C4-2B (cell line): ENCODE measurements around the gene COL7A1.
A peak's percentile ranks its signal among the peaks of the same experiment; 100 is the strongest.

ENCODE experiments used
- H3K27ac ChIP-seq: fragments of 450-650 bp; 2 replicates; pipeline ENCODE4 v1.5.1; 2017
- ZFX ChIP-seq: fragments of 450-650 bp; IDR thresholded peaks from 2 replicates; pipeline ENCODE4 v1.6.1; 2017
- TF ChIP-seq, protein P1 (sequence below): fragments of 450-650 bp; conservative IDR thresholded peaks from 2 replicates; pipeline ENCODE4 v1.5.1; 2017; ENCODE audit warnings: mild to moderate bottlenecking

The COL7A1 gene

DNA sequence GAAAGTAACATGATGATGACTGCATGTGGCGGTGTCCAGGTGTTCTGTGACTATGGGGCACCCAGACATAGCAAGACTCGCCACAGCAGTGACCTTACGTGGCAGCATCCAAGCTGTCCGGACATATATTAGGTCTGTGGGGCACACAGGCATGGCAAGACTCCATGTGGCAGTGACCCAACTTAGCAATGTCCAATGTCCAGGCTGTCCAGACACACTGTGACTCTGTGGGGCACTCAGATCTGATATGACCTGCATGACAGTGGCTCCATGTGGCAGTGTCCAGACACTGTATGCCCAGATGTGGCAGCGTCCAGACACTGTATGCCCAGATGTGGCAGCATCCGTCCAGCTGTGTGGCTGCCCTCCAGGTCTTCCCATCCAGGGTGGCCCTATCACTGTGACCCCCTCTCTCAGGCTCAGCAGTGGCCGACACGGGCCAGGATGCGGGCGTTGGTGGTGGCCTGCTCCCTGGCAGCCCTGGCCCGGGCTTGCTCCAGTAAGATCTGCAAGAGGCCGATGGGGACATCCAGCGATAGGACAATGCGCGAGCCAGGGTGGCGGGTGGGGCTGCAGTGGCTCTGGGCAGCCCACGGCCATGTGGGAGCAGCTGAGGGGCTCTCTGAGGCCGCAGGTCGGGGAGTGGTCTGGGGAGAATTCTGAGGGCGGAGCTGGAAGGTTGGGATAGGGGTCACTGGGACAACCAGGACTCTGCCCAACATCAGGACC, 32.6 kb downstream of the COL7A1 start:
- no peak for TF ChIP-seq ZFX
- TF ChIP-seq, protein P1, sequence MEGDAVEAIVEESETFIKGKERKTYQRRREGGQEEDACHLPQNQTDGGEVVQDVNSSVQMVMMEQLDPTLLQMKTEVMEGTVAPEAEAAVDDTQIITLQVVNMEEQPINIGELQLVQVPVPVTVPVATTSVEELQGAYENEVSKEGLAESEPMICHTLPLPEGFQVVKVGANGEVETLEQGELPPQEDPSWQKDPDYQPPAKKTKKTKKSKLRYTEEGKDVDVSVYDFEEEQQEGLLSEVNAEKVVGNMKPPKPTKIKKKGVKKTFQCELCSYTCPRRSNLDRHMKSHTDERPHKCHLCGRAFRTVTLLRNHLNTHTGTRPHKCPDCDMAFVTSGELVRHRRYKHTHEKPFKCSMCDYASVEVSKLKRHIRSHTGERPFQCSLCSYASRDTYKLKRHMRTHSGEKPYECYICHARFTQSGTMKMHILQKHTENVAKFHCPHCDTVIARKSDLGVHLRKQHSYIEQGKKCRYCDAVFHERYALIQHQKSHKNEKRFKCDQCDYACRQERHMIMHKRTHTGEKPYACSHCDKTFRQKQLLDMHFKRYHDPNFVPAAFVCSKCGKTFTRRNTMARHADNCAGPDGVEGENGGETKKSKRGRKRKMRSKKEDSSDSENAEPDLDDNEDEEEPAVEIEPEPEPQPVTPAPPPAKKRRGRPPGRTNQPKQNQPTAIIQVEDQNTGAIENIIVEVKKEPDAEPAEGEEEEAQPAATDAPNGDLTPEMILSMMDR = no peak
- no peak overlapping the region for H3K27ac ChIP-seq

- TF ChIP-seq ZFX = no peak
- TF ChIP-seq, protein P1 = no peak
- H3K27ac ChIP-seq = no peak overlapping the region
Measured at GRCh38 chr3:48561045-48561736, 33.9 kb downstream of the COL7A1 start.

DNA sequence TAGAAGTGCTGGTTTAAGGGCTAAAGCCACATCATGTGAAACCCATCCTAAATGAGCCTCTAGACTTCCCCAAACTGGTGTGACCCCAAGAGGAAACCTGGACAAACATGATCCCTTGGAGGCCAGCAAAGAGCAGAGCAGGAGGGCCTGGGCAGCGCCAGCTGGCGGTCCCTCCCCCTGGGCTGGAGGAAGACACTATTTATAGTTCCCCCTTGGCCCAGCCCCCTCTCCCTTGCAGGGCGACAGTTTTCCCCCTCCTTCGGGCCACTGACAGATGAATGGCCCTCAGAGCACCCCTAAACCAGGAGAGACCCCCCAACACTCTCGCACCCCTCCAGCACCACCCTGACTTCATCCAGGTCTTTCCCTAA, 34.5 kb downstream of the COL7A1 start:
- no peak overlapping the region for H3K27ac ChIP-seq
- TF ChIP-seq, protein P1 = no peak
- TF ChIP-seq ZFX = no peak

DNA sequence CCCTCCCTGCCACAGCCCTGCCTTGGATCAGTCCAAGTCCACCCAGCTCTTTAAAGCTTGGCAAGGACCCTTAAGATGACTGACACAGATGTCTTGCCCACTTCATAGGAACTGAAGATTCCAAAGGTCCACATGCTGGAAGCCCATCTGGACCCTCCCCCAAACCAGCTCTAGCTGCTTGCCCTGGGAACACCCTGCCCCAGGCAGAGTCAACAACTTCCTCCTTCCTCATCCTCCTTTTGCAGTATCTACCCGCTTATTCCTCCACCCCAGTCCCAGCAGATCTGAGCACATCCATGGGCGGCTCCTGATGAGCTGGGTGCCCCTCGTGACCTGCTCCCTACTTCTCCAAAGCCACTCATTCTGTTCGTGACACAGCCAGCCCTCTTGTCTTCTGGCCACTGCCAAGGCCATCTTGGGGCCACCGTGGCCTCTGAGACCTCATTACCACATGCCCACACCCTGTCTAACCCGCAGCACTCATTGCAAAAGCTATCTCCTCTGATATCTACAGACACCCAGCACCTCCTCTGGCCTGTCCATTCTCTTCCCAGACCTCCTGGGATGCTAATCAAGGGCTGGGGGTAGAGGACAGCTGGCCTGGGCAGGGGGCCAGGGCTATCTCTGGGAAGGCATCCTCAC, 36.5 kb downstream of the COL7A1 start:
- peak overlapping the region; percentile 63 for H3K27ac ChIP-seq

GRCh38 chr3:48556796-48557626, 38.1 kb downstream of the COL7A1 start, which contains the start of gene PFKFB4:
Gene PFKFB4, minus strand, starts transcription at chr3:48556803. Its CDS starts 26 bp downstream, at chr3:48556777.
- TF ChIP-seq, protein P1 = no peak
- no peak for TF ChIP-seq ZFX
- peak within 1 kb of the TSS; percentile 71 for H3K27ac ChIP-seq

More for the DNA sequence above, 36.5 kb downstream of the COL7A1 start:
- TF ChIP-seq, protein P1 = peak; percentile 68; the same call in 1 of the 2 replicates
- TF ChIP-seq ZFX = no peak

DNA sequence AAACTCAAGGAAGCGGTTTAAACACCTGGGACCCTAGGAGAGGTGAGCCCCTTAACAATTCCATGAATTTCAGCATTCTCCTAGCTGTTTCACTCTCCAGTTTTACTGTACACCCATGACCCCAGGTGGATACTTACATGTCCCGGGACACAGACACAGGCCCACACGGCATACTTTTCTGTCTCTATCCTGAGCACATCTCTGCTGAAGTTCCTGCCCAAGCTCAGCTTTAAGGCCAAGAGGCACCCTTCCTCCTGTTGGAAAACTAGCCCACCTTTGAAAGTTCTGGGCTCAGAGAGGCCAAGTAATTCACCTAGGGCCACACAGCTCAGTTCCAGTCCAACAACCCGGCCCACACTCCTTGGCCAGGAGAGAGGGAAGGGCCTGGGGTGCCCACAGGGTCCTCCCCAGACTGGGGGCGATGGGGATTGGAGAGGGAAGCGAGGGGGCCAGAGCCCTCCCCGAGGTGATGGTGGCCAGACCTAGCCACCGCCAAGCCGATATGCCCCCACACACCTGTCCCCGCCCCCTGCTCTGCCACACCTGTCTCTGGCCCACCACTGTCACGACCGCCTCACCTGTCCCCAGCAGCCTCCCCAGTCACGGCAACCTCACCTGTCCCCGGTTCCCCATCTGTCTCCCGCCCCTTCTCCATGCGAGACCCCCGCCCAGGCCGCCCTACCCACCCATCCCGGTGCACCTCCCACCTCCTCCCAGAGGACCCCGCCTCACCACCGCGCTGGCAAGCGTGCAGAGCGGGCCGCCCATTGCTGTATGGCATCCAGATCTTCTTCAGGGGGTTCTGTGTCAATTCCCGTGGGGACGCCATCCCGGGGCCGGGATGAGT, 39.0 kb downstream of the COL7A1 start:
- peak overlapping the region; percentile 71 for H3K27ac ChIP-seq
- TF ChIP-seq ZFX = no peak
- TF ChIP-seq, protein P1 = no peak
